Stimulated activated CD8-positive, alpha-beta memory T cell treated with anti-CD3 and anti-CD28 coated beads, Interleukin-4, amount 100 ng/mL, for 48 hours (primary cell): ENCODE results near the gene CAPN7.

Source experiments
- DNase-seq: peaks from one replicate; pipeline ENCODE4 v3.0.0-alpha.2; 2020

Gene CAPN7

DNA sequence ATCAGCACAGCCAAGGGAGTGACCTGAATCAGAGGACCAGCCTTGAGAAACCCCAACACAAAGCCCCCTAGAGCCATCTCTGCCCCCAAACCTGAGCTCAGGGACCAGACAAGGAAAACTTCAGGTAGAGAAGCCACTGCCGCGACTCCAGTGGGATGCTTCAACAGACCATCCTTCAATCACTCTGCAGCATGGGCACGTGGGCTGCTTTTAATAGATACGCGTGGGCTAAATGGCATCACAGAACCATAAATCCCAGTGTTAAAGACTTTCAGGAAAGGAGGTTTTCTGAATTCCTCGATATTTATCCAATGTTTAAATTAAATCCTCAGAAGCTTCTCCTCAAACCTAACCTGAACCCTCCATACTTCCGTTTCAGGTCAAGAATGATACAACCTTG is 95.7 kb downstream of the CAPN7 start:
- DNase-seq, result no peak
